Mesendoderm (in vitro differentiated cells): ENCODE data around the gene CTNNA2.

Experiments used
- DNase-seq: peaks from one replicate; pipeline ENCODE4 v3.0.0; 2013
- H2AK5ac ChIP-seq: 2 replicates; pipeline ENCODE4 v1.6.1; 2013; ENCODE audit warnings: low read length, inconsistent platforms
- H2BK120ac ChIP-seq: 2 replicates; pipeline ENCODE4 v1.6.1; 2013; ENCODE audit warnings: low read depth, mild to moderate bottlenecking, low read length, moderate library complexity, mixed read lengths
- H2BK15ac ChIP-seq: replicated peaks from 2 replicates; pipeline ENCODE4 v1.6.1; 2013; ENCODE audit warnings: low read depth, mild to moderate bottlenecking, moderate library complexity
- H2BK5ac ChIP-seq: 2 replicates; pipeline ENCODE4 v1.6.1; 2013; ENCODE audit warnings: low read length, inconsistent platforms
- H3K18ac ChIP-seq: 2 replicates; pipeline ENCODE4 v1.6.1; 2013; ENCODE audit warnings: mild to moderate bottlenecking, low read length, mixed read lengths
- H3K23ac ChIP-seq: one replicate; pipeline ENCODE4 v1.6.1; 2013; ENCODE audit warnings: low read length
- H3K27ac ChIP-seq: 2 replicates; pipeline ENCODE4 v1.5.1; 2013; ENCODE audit warnings: low read depth, mild to moderate bottlenecking, inconsistent platforms, low read length, moderate library complexity
- H3K27me3 ChIP-seq: 2 replicates; pipeline ENCODE4 v1.6.1; 2013; ENCODE audit warnings: low read length, control low read depth, mild to moderate bottlenecking, inconsistent platforms; ENCODE audit not compliant: insufficient read depth, poor library complexity
- H3K36me3 ChIP-seq: 2 replicates; pipeline ENCODE4 v1.6.1; 2013; ENCODE audit warnings: low read length, inconsistent platforms; ENCODE audit not compliant: control insufficient read depth, insufficient read depth
- H3K4ac ChIP-seq: one replicate; pipeline ENCODE4 v1.6.1; 2013; ENCODE audit warnings: low read depth, mild to moderate bottlenecking, low read length, moderate library complexity
- H3K4me1 ChIP-seq: 2 replicates; pipeline ENCODE4 v1.6.1; 2013; ENCODE audit warnings: low read depth, low read length, inconsistent platforms; ENCODE audit not compliant: control insufficient read depth
- H3K4me2 ChIP-seq: 2 replicates; pipeline ENCODE4 v1.6.1; 2013; ENCODE audit warnings: low read length
- H3K4me3 ChIP-seq: 2 replicates; pipeline ENCODE4 v1.5.1; 2013; ENCODE audit warnings: mild to moderate bottlenecking, low read length
- H3K56ac ChIP-seq: one replicate; pipeline ENCODE4 v1.6.1; 2013; ENCODE audit warnings: low read length
- H3K79me1 ChIP-seq: 2 replicates; pipeline ENCODE4 v1.6.1; 2013; ENCODE audit warnings: low read length, inconsistent platforms
- H3K79me2 ChIP-seq: 2 replicates; pipeline ENCODE4 v1.6.1; 2013; ENCODE audit warnings: mild to moderate bottlenecking, low read length; ENCODE audit not compliant: control insufficient read depth, insufficient read depth
- H3K9ac ChIP-seq: 2 replicates; pipeline ENCODE4 v1.6.1; 2013; ENCODE audit warnings: low read length, inconsistent platforms
- H4K5ac ChIP-seq: one replicate; pipeline ENCODE4 v1.6.1; 2013; ENCODE audit warnings: low read length
- H4K8ac ChIP-seq: one replicate; pipeline ENCODE4 v1.6.1; 2013; ENCODE audit warnings: low read depth, mild to moderate bottlenecking, control low read depth, low read length, moderate library complexity
- WGBS: extraction: QIAGEN DNeasy Blood & Tissue Kit; methylation state at CpG from one replicate; pipeline ENCODE4 v1.1.7; 2013; ENCODE audit warnings: low lambda C conversion rate, missing lambda C conversion rate; ENCODE audit not compliant: insufficient coverage; ENCODE audit errors: extremely low coverage; 5-methylcytosine and 5-hydroxymethylcytosine counted together

The CTNNA2 gene

DNA sequence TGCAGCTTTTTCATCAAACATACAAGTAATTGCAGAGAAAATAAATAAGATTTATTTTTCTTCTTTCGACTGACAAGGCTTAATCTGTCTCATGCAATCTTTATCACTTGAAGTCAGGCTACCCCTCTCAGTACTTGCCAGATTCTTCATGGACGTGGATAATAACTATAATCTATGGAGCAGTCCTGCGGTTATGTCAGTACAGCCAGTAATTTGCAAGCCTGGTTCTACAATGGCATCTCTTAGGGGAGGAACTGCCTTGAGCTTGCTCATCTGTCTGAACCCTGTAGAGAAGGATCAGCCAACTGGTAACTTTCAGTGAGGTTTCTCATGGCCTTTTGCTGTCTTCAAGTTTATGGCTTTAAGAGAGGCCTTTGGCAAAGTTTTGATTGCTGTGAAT, 827.2 kb downstream of the CTNNA2 start:
- Histone ChIP-seq H2AK5ac (no peak overlapping the region), H3K4me1 (no peaks in the 10 kb centered on the region), H4K8ac (no peak overlapping the region), H3K79me1 (no peaks in the 10 kb centered on the region), H3K36me3 (no peaks in the 10 kb centered on the region), H3K27ac (no peak overlapping the region), H3K27me3 (no peaks in the 10 kb centered on the region), H3K79me2 (no peaks in the 10 kb centered on the region), H4K5ac (no peak overlapping the region), H3K9ac (no peak overlapping the region), H2BK5ac (no peak overlapping the region), H3K18ac (no peak overlapping the region), H3K23ac (no peak overlapping the region), H2BK15ac (no peak overlapping the region), H2BK120ac (no peak overlapping the region), H3K4me2 (no peak overlapping the region), H3K56ac (no peak overlapping the region), H3K4me3 (no peak overlapping the region), H3K4ac (no peak overlapping the region)
- no CpG with 5 or more reads among the region's 3 CpGs for WGBS
- no peak for DNase-seq

DNA sequence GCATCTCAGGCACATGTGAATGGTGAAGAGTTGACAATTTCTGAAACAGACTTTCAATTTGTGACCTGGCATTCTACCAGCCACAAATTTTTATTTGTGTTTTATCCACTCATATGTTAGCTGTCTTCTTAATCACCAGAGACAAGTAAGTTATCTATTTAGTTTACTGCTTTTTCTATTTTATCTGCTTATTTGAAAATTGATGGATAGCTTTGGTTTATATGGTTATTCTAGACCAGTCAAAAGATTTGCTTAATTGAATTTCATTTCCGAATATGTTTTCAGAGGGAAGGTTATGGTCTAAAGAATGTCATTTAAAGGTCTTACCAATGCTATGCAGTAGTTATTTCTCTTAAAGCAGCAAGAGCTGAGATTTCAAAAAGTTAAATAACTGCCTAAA, 835.2 kb downstream of the CTNNA2 start:
- Histone ChIP-seq H3K18ac (no peak overlapping the region), H3K27me3 (no peaks in the 10 kb centered on the region), H2BK15ac (no peak overlapping the region), H3K4me2 (no peak overlapping the region), H3K4me3 (no peak overlapping the region), H3K23ac (no peak overlapping the region), H4K8ac (peak overlapping the region; percentile 76), H3K79me1 (no peaks in the 10 kb centered on the region), H3K27ac (no peak overlapping the region), H3K79me2 (no peaks in the 10 kb centered on the region), H3K4me1 (no peaks in the 10 kb centered on the region), H3K9ac (no peak overlapping the region), H2BK5ac (no peak overlapping the region), H3K56ac (no peak overlapping the region), H3K4ac (no peak overlapping the region), H2BK120ac (no peak overlapping the region), H3K36me3 (no peaks in the 10 kb centered on the region), H2AK5ac (no peak overlapping the region), H4K5ac (no peak overlapping the region)
- no peak for DNase-seq
- WGBS = no CpG with 5 or more reads among the region's 1 CpG

DNA sequence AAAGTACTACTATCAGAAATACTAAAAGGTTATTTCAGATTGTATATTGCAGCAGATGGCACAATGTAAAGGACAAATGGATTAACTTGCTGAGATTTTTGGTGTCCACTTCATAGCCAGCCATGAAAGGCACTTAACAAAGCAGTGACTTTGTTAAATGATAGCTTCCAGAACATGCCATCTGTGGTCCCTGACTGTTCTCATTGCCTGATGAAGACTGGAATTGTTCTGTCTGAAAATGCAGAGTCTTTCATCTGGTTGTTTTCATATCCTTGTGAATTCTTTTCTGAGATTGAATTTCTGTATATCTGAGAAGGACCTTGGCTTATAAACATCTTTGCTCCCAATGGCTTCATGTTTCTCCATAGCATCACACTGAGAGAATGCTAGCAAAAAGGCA, 836.1 kb downstream of the CTNNA2 start:
- Histone ChIP-seq H3K4me1 (no peaks in the 10 kb centered on the region), H2AK5ac (no peak overlapping the region), H3K79me2 (no peaks in the 10 kb centered on the region), H2BK5ac (no peak overlapping the region), H3K56ac (no peak overlapping the region), H3K4me2 (no peak overlapping the region), H3K27me3 (no peaks in the 10 kb centered on the region), H3K36me3 (no peaks in the 10 kb centered on the region), H3K4ac (no peak overlapping the region), H3K4me3 (no peak overlapping the region), H2BK120ac (no peak overlapping the region), H2BK15ac (no peak overlapping the region), H4K5ac (no peak overlapping the region), H3K23ac (no peak overlapping the region), H3K79me1 (no peaks in the 10 kb centered on the region), H3K9ac (no peak overlapping the region), H3K27ac (no peak overlapping the region), H3K18ac (no peak overlapping the region), H4K8ac (no peak overlapping the region)
- no peak for DNase-seq

DNA sequence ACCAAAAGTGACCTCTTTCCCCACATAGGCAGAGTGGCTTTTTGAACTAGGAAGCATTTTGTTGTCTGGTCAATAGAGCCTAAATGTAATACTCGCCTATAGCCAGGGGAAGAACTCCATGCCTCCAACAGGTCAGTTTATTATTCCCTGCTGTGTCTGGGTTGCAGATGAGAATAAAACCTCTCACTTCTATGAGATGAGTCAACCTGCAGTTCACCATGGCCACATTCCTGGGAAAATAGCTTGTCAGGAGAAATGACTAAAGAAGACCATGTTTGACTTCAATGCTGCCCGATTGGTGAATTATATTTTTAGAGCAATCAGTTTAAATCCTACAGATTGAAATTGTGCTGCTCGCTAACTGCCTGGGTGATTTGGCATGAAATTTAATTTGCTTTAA, 838.4 kb downstream of the CTNNA2 start:
- H3K4me1 ChIP-seq = no peaks in the 10 kb centered on the region
- no peak overlapping the region for H2BK120ac ChIP-seq
- H3K23ac ChIP-seq = no peak overlapping the region
- no peak overlapping the region for H4K8ac ChIP-seq
- no peak overlapping the region for H3K56ac ChIP-seq
- H3K4me2 ChIP-seq = no peak overlapping the region
- no peak overlapping the region for H4K5ac ChIP-seq
- DNase-seq = peak; percentile 46
- H3K4me3 ChIP-seq = no peak overlapping the region
- H3K36me3 ChIP-seq = no peaks in the 10 kb centered on the region
- no peak overlapping the region for H3K18ac ChIP-seq
- H3K4ac ChIP-seq = no peak overlapping the region
- H2BK5ac ChIP-seq = no peak overlapping the region
- no peaks in the 10 kb centered on the region for H3K79me1 ChIP-seq
- no peaks in the 10 kb centered on the region for H3K79me2 ChIP-seq
- H3K9ac ChIP-seq = no peak overlapping the region
- no peak overlapping the region for H2BK15ac ChIP-seq
- H3K27ac ChIP-seq = no peak overlapping the region
- no peak overlapping the region for H2AK5ac ChIP-seq
- no peaks in the 10 kb centered on the region for H3K27me3 ChIP-seq
- WGBS = no CpG with 5 or more reads among the region's 3 CpGs

DNA sequence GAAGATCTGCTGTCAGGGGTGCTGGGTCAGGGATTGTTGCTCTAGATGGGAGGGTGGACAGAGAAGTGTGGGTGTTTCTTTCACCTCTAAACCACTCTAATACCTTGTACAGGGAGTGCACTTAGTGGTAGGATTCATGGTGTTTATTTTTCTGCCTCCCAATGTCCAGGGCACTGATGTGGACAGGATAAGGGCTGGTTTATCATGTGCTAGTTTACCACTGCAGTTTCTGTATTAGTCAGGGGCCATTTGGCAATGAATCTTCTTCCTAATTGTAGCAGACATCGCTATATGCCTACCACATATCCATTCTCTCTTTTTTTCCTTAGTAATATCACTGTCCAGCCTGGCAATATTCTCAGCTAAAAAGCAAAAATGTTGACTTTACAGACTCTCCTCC, 842.0 kb downstream of the CTNNA2 start:
- Histone ChIP-seq H3K36me3 (no peaks in the 10 kb centered on the region), H3K56ac (no peak overlapping the region), H2BK120ac (no peak overlapping the region), H3K4me3 (no peak overlapping the region), H3K4ac (no peak overlapping the region), H3K4me2 (no peak overlapping the region), H2AK5ac (no peak overlapping the region), H3K18ac (no peak overlapping the region), H2BK15ac (no peak overlapping the region), H3K9ac (no peak overlapping the region), H3K79me1 (no peaks in the 10 kb centered on the region), H3K27ac (no peak overlapping the region), H4K8ac (no peak overlapping the region), H2BK5ac (no peak overlapping the region), H3K79me2 (no peaks in the 10 kb centered on the region), H3K4me1 (no peaks in the 10 kb centered on the region), H3K27me3 (no peaks in the 10 kb centered on the region), H3K23ac (no peak overlapping the region), H4K5ac (no peak overlapping the region)
- WGBS = no CpG with 5 or more reads among the region's 1 CpG
- DNase-seq = no peak

DNA sequence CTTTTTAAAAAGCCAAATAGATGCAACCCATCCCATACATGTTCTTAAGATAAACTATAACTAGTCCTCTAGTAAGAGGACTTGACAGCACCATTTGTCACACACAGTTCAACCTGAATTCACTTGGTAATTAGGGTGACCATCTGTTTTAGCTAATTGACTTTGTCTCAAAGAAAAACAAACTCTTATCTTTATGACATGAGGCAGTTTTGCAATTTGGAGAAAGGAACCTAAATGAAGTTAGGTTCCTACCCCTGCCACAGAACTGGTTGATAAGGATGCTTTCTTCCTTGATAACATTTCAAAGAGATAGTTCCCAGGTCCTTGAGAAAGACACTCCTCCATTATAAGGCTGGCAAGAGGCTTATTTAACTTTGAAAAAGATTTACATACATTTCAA, 849.1 kb downstream of the CTNNA2 start:
- no peak overlapping the region for H2AK5ac ChIP-seq
- H2BK5ac ChIP-seq = no peak overlapping the region
- H3K79me2 ChIP-seq = no peaks in the 10 kb centered on the region
- no peak overlapping the region for H3K4ac ChIP-seq
- H3K79me1 ChIP-seq = no peaks in the 10 kb centered on the region
- no peak overlapping the region for H4K5ac ChIP-seq
- H2BK15ac ChIP-seq = no peak overlapping the region
- DNase-seq = peak; percentile 93
- H4K8ac ChIP-seq = no peak overlapping the region
- no peak overlapping the region for H3K9ac ChIP-seq
- H3K27ac ChIP-seq = no peak overlapping the region
- H3K36me3 ChIP-seq = no peaks in the 10 kb centered on the region
- no peak overlapping the region for H3K18ac ChIP-seq
- H2BK120ac ChIP-seq = no peak overlapping the region
- no peaks in the 10 kb centered on the region for H3K27me3 ChIP-seq
- H3K56ac ChIP-seq = no peak overlapping the region
- H3K4me3 ChIP-seq = no peak overlapping the region
- peaks cover 16% of the 10 kb centered on the region for H3K4me1 ChIP-seq
- H3K4me2 ChIP-seq = no peak overlapping the region
- H3K23ac ChIP-seq = no peak overlapping the region
